Neural progenitor cell (in vitro differentiated cells): Measurements from ENCODE around the gene NBEAL2.

ENCODE experiments used
- EZH2 ChIP-seq: fragments of 200-600 bp; sonication (generic); IDR thresholded peaks from 2 replicates; pipeline ENCODE4 v1.6.1; 2017; ENCODE audit warnings: antibody characterized with exemption, mild to moderate bottlenecking, moderate library complexity
- EZH2phosphoT487 ChIP-seq: fragments of 200-600 bp; sonication (generic); IDR thresholded peaks from 2 replicates; pipeline ENCODE4 v1.6.1; 2017; ENCODE audit warnings: antibody characterized with exemption

GRCh38 chr3:47007001-47007400 lies 27.5 kb downstream of the NBEAL2 start:
- no peak for TF ChIP-seq EZH2phosphoT487
- TF ChIP-seq EZH2: no peak
